ENCODE data around the gene OR2K2. TPM values are rescaled to one million over a fixed set of nuclear protein-coding genes. Genes with fewer than 3 reads are reported as not detected.
"Not testable (repeated sequence)": the region's sequence is repeated elsewhere in the genome, so short reads cannot be mapped to it uniquely, and the experiment has no call there.

The OR2K2 gene
- total RNA-seq = not detected

DNA sequence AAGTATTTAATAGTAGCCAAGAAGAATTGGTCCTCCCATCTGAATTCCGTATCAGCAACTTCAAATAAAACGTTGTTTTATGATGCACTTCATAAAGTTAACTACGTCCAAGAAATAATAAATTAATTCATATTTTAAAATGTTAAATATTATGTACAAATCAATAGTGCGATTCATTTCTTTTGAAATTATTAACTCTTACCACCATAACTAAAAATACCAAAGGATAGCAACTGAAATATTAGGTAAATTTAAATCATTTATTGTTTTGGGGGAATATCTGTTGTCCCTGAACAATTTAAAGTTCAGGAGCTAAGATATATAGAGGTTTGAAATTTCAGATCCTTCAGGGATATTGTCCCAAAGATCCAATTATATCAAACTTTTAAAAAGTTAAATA is at the start of gene OR2K2:
OR2K2 (minus strand) TSS at position 101 of the 400 bp plus-strand sequence. CDS start 1,791 bp downstream, outside the sequence.
- Histone ChIP-seq H3K9me3 (ENCODE audit: low read depth, low read length) (no peaks in the 10 kb centered on the region), H3K27me3 (ENCODE audit: insufficient read depth, low read length) (no peaks in the 10 kb centered on the region), H3K4me1 (ENCODE audit: insufficient read depth, low read length) (no peaks in the 10 kb centered on the region), H3K4me3 (ENCODE audit: low read length) (no peak within 1 kb of the TSS)

- Histone ChIP-seq H3K27me3 (ENCODE audit: insufficient read depth, low read length) (no peaks in the 10 kb centered on the region), H3K9me3 (ENCODE audit: low read depth, low read length) (no peaks in the 10 kb centered on the region), H3K4me1 (ENCODE audit: insufficient read depth, low read length) (no peaks in the 10 kb centered on the region), H3K4me3 (ENCODE audit: low read length) (no peak overlapping the region)
Measured at GRCh38 chr9:111375817-111376564, 46.0 kb upstream of the OR2K2 start.

- H3K4me3 ChIP-seq (ENCODE audit: low read length) = no peak overlapping the region
- H3K4me1 ChIP-seq (ENCODE audit: insufficient read depth, low read length) = no peaks in the 10 kb centered on the region
Measured at GRCh38 chr9:111375062-111375461, 45.0 kb upstream of the OR2K2 start.

GRCh38 chr9:111372297-111372696 is 42.3 kb upstream of the OR2K2 start:
- Histone ChIP-seq H3K4me1 (ENCODE audit: insufficient read depth, low read length) (no peaks in the 10 kb centered on the region), H3K4me3 (ENCODE audit: low read length) (no peak overlapping the region), H3K27me3 (ENCODE audit: insufficient read depth, low read length) (no peaks in the 10 kb centered on the region), H3K9me3 (ENCODE audit: low read depth, low read length) (no peaks in the 10 kb centered on the region)

More at GRCh38 chr9:111375062-111375461, 45.0 kb upstream of the OR2K2 start:
- H3K27me3 ChIP-seq (ENCODE audit: insufficient read depth, low read length) = no peaks in the 10 kb centered on the region
- H3K9me3 ChIP-seq (ENCODE audit: low read depth, low read length) = no peaks in the 10 kb centered on the region

DNA sequence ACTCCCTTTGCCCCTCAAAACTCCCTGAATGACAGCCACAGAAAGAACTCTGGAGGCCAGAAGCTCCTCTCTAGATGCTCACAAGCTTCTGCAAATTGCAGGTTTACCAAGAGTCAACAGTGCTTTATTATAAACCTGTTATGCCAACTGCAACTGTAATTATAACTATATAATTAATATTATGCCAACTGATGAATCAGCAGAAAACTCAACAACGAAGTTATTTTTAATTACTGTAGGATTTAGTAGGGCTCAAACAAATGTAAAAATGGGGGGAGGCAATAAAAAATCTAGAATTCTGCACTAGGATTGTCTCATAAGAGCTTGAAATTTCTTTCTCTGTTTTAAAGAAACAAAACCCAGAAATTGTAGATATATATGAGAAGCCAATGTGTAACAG is 37.0 kb upstream of the OR2K2 start:
- H3K4me3 ChIP-seq (ENCODE audit: low read length) = no peak overlapping the region
- no peaks in the 10 kb centered on the region for H3K27me3 ChIP-seq (ENCODE audit: insufficient read depth, low read length)
- H3K9me3 ChIP-seq (ENCODE audit: low read depth, low read length) = no peaks in the 10 kb centered on the region
- no peaks in the 10 kb centered on the region for H3K4me1 ChIP-seq (ENCODE audit: insufficient read depth, low read length)

GRCh38 chr9:111362526-111362925 is 32.5 kb upstream of the OR2K2 start:
- no peaks in the 10 kb centered on the region for H3K27me3 ChIP-seq (ENCODE audit: insufficient read depth, low read length)
- no peak overlapping the region for H3K4me3 ChIP-seq (ENCODE audit: low read length)
- no peaks in the 10 kb centered on the region for H3K9me3 ChIP-seq (ENCODE audit: low read depth, low read length)
- no peaks in the 10 kb centered on the region for H3K4me1 ChIP-seq (ENCODE audit: insufficient read depth, low read length)

GRCh38 chr9:111360881-111361280 is 30.9 kb upstream of the OR2K2 start:
- Histone ChIP-seq H3K27me3 (ENCODE audit: insufficient read depth, low read length) (no peaks in the 10 kb centered on the region), H3K4me1 (ENCODE audit: insufficient read depth, low read length) (no peaks in the 10 kb centered on the region), H3K9me3 (ENCODE audit: low read depth, low read length) (no peaks in the 10 kb centered on the region), H3K4me3 (ENCODE audit: low read length) (no peak overlapping the region)

GRCh38 chr9:111356481-111357244 is 26.6 kb upstream of the OR2K2 start:
- Histone ChIP-seq H3K9me3 (ENCODE audit: low read depth, low read length) (no peaks in the 10 kb centered on the region), H3K27me3 (ENCODE audit: insufficient read depth, low read length) (no peaks in the 10 kb centered on the region), H3K4me3 (ENCODE audit: low read length) (no peak overlapping the region), H3K4me1 (ENCODE audit: insufficient read depth, low read length) (no peaks in the 10 kb centered on the region)

GRCh38 chr9:111352545-111352944 is 22.5 kb upstream of the OR2K2 start:
- Histone ChIP-seq H3K9me3 (ENCODE audit: low read depth, low read length) (no peaks in the 10 kb centered on the region), H3K4me1 (ENCODE audit: insufficient read depth, low read length) (no peaks in the 10 kb centered on the region), H3K27me3 (ENCODE audit: insufficient read depth, low read length) (no peaks in the 10 kb centered on the region), H3K4me3 (ENCODE audit: low read length) (no peak overlapping the region)

DNA sequence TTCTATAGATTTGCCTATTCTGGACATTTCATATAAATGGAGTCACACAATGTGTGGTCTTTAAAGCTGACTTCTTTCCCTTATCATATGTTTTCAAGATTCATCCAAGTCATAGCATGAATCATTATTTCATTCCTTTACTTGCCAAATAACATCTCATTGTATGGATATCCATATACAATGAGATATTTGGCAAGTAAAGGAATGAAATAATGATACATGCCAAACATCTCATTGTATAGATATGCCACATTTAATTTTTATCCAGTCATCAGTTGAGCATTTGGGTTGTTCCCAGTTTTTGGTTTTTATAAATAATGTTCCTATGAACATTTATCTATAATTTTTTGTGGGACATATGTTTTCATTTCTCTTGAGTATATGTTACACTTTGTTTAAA is 20.5 kb upstream of the OR2K2 start:
- H3K4me1 ChIP-seq (ENCODE audit: insufficient read depth, low read length) = no peaks in the 10 kb centered on the region
- H3K27me3 ChIP-seq (ENCODE audit: insufficient read depth, low read length) = no peaks in the 10 kb centered on the region
- H3K4me3 ChIP-seq (ENCODE audit: low read length) = no peak overlapping the region
- H3K9me3 ChIP-seq (ENCODE audit: low read depth, low read length) = no peaks in the 10 kb centered on the region

- Histone ChIP-seq H3K4me1 (ENCODE audit: insufficient read depth, low read length) (no peaks in the 10 kb centered on the region), H3K9me3 (ENCODE audit: low read depth, low read length) (no peaks in the 10 kb centered on the region), H3K27me3 (ENCODE audit: insufficient read depth, low read length) (no peaks in the 10 kb centered on the region)
Measured at GRCh38 chr9:111349766-111350165, 19.7 kb upstream of the OR2K2 start.

DNA sequence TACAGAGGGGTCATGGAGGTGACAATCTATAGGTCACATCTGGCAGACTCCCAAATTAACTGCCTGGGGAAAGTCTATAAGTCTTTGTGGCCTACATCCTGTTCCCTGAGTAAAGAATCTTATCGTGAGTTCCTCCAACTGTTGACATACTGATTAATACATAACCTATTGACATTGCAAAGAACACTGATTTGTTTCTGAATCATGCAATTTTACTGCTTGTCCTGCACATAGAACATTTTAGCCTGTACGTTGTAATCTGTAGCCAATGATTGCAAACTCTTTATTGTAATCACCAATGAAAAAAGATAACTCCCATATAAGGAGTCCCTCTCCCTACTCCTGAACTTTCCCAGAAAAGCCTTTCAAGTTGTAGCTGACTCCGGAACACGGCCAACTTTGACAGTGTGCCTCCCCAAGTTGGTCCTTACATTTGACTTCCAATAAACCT is 18.8 kb upstream of the OR2K2 start:
- Histone ChIP-seq H3K27me3 (ENCODE audit: insufficient read depth, low read length) (no peaks in the 10 kb centered on the region), H3K9me3 (ENCODE audit: low read depth, low read length) (no peaks in the 10 kb centered on the region), H3K4me1 (ENCODE audit: insufficient read depth, low read length) (no peaks in the 10 kb centered on the region), H3K4me3 (ENCODE audit: low read length) (no peak overlapping the region)

More at GRCh38 chr9:111349766-111350165, 19.7 kb upstream of the OR2K2 start:
- no peak overlapping the region for H3K4me3 ChIP-seq (ENCODE audit: low read length)

GRCh38 chr9:111334318-111334863 is 4.4 kb upstream of the OR2K2 start:
- H3K27me3 ChIP-seq (ENCODE audit: insufficient read depth, low read length); H3K4me3 ChIP-seq (ENCODE audit: low read length); H3K9me3 ChIP-seq (ENCODE audit: low read depth, low read length); H3K4me1 ChIP-seq (ENCODE audit: insufficient read depth, low read length): not testable (repeated sequence)

- Histone ChIP-seq H3K27me3 (ENCODE audit: insufficient read depth, low read length) (no peaks in the 10 kb centered on the region), H3K4me1 (ENCODE audit: insufficient read depth, low read length) (no peaks in the 10 kb centered on the region), H3K9me3 (ENCODE audit: low read depth, low read length) (no peaks in the 10 kb centered on the region), H3K4me3 (ENCODE audit: low read length) (no peak overlapping the region)
Measured at GRCh38 chr9:111320631-111321030, 9.4 kb downstream of the OR2K2 start.

GRCh38 chr9:111316796-111317195 is 13.2 kb downstream of the OR2K2 start:
- H3K4me1 ChIP-seq (ENCODE audit: insufficient read depth, low read length) = no peaks in the 10 kb centered on the region
- no peaks in the 10 kb centered on the region for H3K27me3 ChIP-seq (ENCODE audit: insufficient read depth, low read length)
- H3K9me3 ChIP-seq (ENCODE audit: low read depth, low read length) = no peaks in the 10 kb centered on the region
- H3K4me3 ChIP-seq (ENCODE audit: low read length) = no peak overlapping the region
